Progenitor cell of endocrine pancreas (in vitro differentiated cells): Measurements from ENCODE around the gene SIRPG. TPM values are rescaled to one million over a fixed set of nuclear protein-coding genes. Genes with fewer than 3 reads are reported as not detected.
"Not testable (repeated sequence)": the region's sequence is repeated elsewhere in the genome, so short reads cannot be mapped to it uniquely, and the experiment has no call there.

Experiments used
- DNase-seq: peaks from one replicate; pipeline ENCODE4 v3.0.0; 2021; ENCODE audit warnings: low spot score; ENCODE audit not compliant: unreplicated experiment
- H3K27ac Mint-ChIP-seq: 2 replicates; pipeline ENCODE4 v1.8.0; 2021; ENCODE audit warnings: mild to moderate bottlenecking, moderate library complexity, mixed read lengths
- H3K27me3 Mint-ChIP-seq: 2 replicates; pipeline ENCODE4 v1.8.0; 2021; ENCODE audit warnings: mixed read lengths
- H3K36me3 Mint-ChIP-seq: 2 replicates; pipeline ENCODE4 v1.8.0; 2022; ENCODE audit warnings: mixed read lengths; ENCODE audit not compliant: insufficient read depth
- H3K4me1 Mint-ChIP-seq: 2 replicates; pipeline ENCODE4 v1.8.0; 2021; ENCODE audit warnings: low read depth, mixed read lengths
- H3K4me3 Mint-ChIP-seq: 2 replicates; pipeline ENCODE4 v1.8.0; 2021; ENCODE audit warnings: low read depth, mild to moderate bottlenecking, moderate library complexity, mixed read lengths
- H3K9me3 Mint-ChIP-seq: 2 replicates; pipeline ENCODE4 v1.8.0; 2021; ENCODE audit warnings: low read depth, mixed read lengths
- CTCF ChIP-seq: fragments of 200-600 bp; sonication (generic); IDR thresholded peaks from one replicate; pipeline ENCODE4 v1.5.0; 2021; ENCODE audit warnings: antibody characterized with exemption, mild to moderate bottlenecking; ENCODE audit not compliant: unreplicated experiment
- total RNA-seq: library from RNA; stranded (reverse); gene quantifications from 2 replicates; pipeline ENCODE4 v1.2.1, GENCODE V29; 2021

The SIRPG gene
- total RNA-seq, 1 donor from 2014 or later: not detected

- Mint-ChIP-seq H3K27ac (no peak overlapping the region), H3K9me3 (no peaks in the 10 kb centered on the region), H3K27me3 (peaks cover 9% of the 10 kb centered on the region), H3K4me1 (peaks cover 2% of the 10 kb centered on the region), H3K36me3 (no peaks in the 10 kb centered on the region), H3K4me3 (no peak overlapping the region)
- no peak for DNase-seq
- TF ChIP-seq CTCF: no peak
Measured at GRCh38 chr20:1618479-1618878, 39.1 kb downstream of the SIRPG start.

GRCh38 chr20:1616858-1617434, 40.6 kb downstream of the SIRPG start:
- no peak overlapping the region for H3K4me3 Mint-ChIP-seq
- H3K9me3 Mint-ChIP-seq: no peaks in the 10 kb centered on the region
- H3K4me1 Mint-ChIP-seq: no peaks in the 10 kb centered on the region
- TF ChIP-seq CTCF: no peak
- H3K27ac Mint-ChIP-seq: no peak overlapping the region
- no peak for DNase-seq
- H3K36me3 Mint-ChIP-seq: no peaks in the 10 kb centered on the region
- H3K27me3 Mint-ChIP-seq: peaks cover 6% of the 10 kb centered on the region

- not testable (repeated sequence) for H3K9me3 Mint-ChIP-seq, H3K36me3 Mint-ChIP-seq, DNase-seq, H3K27me3 Mint-ChIP-seq, H3K27ac Mint-ChIP-seq, H3K4me3 Mint-ChIP-seq, H3K4me1 Mint-ChIP-seq
Measured at GRCh38 chr20:1610404-1610803, 47.2 kb downstream of the SIRPG start.

GRCh38 chr20:1608678-1609347, 48.8 kb downstream of the SIRPG start:
- not testable (repeated sequence) for H3K4me1 Mint-ChIP-seq, H3K36me3 Mint-ChIP-seq, H3K27me3 Mint-ChIP-seq, H3K4me3 Mint-ChIP-seq, H3K27ac Mint-ChIP-seq, DNase-seq, H3K9me3 Mint-ChIP-seq

DNA sequence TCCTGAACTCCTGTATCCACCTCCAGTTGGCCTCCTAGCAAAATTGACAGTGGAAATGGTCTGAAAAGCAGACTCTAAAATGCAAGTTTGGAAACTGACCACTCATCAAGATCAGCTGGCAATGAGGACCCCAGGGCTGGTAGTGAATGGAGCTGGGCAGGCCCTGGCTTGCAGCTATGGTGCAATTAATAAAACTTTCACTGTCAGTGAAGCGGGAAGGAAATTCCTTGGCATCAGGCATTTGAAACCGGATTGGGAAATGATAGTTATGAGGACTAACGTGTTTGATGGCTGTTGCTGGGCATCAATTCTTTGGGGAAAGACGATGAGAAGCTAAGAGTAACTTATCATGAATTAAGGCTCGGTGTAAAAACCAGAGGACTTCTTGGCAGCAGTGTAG, 56.8 kb downstream of the SIRPG start:
- no peak for TF ChIP-seq CTCF
- H3K4me3 Mint-ChIP-seq: no peak overlapping the region
- no peaks in the 10 kb centered on the region for H3K9me3 Mint-ChIP-seq
- no peak overlapping the region for H3K27ac Mint-ChIP-seq
- H3K36me3 Mint-ChIP-seq: no peaks in the 10 kb centered on the region
- H3K27me3 Mint-ChIP-seq: no peaks in the 10 kb centered on the region
- no peak for DNase-seq
- no peaks in the 10 kb centered on the region for H3K4me1 Mint-ChIP-seq

DNA sequence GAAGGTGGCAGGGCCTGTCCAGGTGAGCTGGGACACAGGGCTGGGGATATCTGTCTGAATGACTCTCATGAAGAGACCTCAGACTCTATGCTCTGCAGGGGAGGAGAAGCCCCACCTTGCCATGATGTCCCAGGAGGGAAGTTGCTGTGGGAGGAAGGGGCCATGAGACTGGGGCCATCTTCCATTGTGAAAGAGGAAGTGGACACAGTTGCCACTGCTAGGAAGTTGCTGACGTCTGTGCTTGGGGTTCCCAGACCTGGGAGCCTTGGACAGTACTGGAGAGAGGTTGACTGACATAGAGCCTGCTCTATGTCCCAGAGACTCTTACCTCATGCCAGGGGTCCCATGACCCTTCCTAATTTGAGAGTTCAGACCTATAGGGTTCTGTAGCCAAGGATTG, 62.2 kb downstream of the SIRPG start:
- Mint-ChIP-seq H3K27ac (no peak overlapping the region), H3K27me3 (no peaks in the 10 kb centered on the region), H3K4me1 (no peaks in the 10 kb centered on the region), H3K4me3 (no peak overlapping the region), H3K9me3 (no peaks in the 10 kb centered on the region), H3K36me3 (no peaks in the 10 kb centered on the region)
- TF ChIP-seq CTCF: no peak
- no peak for DNase-seq
